Tibial nerve (tissue), 4 donors: ENCODE measurements around the gene STON2.

ENCODE experiments used
- EP300 ChIP-seq, 2 donors: sonication (generic); formaldehyde crosslinking; IDR thresholded peaks; one replicate each; pipeline ENCODE4 v1.6.1; 2017; ENCODE audit warnings: antibody characterized with exemption in 2 of 2, mild to moderate bottlenecking in 1 of 2
- POLR2A ChIP-seq, 2 donors: fragments of 450-650 bp; IDR thresholded peaks; one replicate each; pipeline ENCODE4 v1.6.1; 2017; ENCODE audit warnings: antibody characterized with exemption in 2 of 2, mild to moderate bottlenecking in 2 of 2, moderate library complexity in 2 of 2
- TF ChIP-seq, protein P1 (sequence below), 5 experiments: fragments of 200-600 bp in 3 of 5; fragments of 450-650 bp in 2 of 5; sonication (generic) in 3 of 5; IDR thresholded peaks; one replicate each; pipeline ENCODE4 v1.5.1; 2016 to 2019; ENCODE audit warnings: antibody characterized with exemption in 5 of 5, mild to moderate bottlenecking in 3 of 5, moderate library complexity in 2 of 5

DNA sequence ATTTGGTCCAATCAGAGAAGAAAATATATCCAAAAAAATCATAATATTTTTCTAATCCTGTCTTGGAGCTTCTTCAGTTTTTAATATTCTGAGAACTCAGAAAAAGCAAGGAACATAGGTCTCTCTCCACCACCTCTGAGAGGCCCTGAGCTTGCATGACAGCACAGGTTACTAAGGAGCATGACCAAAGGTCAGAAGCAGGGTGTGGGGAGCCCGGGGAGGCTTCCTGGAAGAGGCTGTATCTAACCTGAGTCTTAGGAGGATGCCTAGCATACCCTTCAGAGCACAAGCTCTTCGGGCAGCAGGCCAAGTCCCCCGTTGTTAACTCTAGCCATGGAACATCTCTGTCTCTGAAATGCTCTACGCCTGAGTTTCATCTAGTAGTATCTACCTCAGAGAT lies 15.7 kb upstream of the STON2 start:
- no peak for TF ChIP-seq POLR2A (IDR thresholded peaks at IDR 0.05)
- TF ChIP-seq, protein P1, sequence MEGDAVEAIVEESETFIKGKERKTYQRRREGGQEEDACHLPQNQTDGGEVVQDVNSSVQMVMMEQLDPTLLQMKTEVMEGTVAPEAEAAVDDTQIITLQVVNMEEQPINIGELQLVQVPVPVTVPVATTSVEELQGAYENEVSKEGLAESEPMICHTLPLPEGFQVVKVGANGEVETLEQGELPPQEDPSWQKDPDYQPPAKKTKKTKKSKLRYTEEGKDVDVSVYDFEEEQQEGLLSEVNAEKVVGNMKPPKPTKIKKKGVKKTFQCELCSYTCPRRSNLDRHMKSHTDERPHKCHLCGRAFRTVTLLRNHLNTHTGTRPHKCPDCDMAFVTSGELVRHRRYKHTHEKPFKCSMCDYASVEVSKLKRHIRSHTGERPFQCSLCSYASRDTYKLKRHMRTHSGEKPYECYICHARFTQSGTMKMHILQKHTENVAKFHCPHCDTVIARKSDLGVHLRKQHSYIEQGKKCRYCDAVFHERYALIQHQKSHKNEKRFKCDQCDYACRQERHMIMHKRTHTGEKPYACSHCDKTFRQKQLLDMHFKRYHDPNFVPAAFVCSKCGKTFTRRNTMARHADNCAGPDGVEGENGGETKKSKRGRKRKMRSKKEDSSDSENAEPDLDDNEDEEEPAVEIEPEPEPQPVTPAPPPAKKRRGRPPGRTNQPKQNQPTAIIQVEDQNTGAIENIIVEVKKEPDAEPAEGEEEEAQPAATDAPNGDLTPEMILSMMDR (IDR thresholded peaks at IDR 0.05), result no peak
- no peak for TF ChIP-seq EP300 (IDR thresholded peaks at IDR 0.05)
